ENCODE results near the gene MED23. TPM values are rescaled to one million over a fixed set of nuclear protein-coding genes. Genes with fewer than 3 reads are reported as not detected.

Gene MED23
- total RNA-seq, 2 donors from 2014 or later = 10.5 to 11.7 TPM

- Histone ChIP-seq H3K9me3 (no peaks in the 10 kb centered on the region), H3K36me3 (no peaks in the 10 kb centered on the region), H3K4me3 (no peak overlapping the region), H3K27me3 (no peaks in the 10 kb centered on the region), H3K27ac (no peak overlapping the region), H3K4me1 (no peaks in the 10 kb centered on the region)
- TF ChIP-seq, protein P1, sequence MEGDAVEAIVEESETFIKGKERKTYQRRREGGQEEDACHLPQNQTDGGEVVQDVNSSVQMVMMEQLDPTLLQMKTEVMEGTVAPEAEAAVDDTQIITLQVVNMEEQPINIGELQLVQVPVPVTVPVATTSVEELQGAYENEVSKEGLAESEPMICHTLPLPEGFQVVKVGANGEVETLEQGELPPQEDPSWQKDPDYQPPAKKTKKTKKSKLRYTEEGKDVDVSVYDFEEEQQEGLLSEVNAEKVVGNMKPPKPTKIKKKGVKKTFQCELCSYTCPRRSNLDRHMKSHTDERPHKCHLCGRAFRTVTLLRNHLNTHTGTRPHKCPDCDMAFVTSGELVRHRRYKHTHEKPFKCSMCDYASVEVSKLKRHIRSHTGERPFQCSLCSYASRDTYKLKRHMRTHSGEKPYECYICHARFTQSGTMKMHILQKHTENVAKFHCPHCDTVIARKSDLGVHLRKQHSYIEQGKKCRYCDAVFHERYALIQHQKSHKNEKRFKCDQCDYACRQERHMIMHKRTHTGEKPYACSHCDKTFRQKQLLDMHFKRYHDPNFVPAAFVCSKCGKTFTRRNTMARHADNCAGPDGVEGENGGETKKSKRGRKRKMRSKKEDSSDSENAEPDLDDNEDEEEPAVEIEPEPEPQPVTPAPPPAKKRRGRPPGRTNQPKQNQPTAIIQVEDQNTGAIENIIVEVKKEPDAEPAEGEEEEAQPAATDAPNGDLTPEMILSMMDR (IDR thresholded peaks at IDR 0.05) = no peak
- DNase-seq (ENCODE audit: low spot score) = no peak
These were observed 59.3 kb downstream of the MED23 start for GRCh38 chr6:131568726-131569125.

DNA sequence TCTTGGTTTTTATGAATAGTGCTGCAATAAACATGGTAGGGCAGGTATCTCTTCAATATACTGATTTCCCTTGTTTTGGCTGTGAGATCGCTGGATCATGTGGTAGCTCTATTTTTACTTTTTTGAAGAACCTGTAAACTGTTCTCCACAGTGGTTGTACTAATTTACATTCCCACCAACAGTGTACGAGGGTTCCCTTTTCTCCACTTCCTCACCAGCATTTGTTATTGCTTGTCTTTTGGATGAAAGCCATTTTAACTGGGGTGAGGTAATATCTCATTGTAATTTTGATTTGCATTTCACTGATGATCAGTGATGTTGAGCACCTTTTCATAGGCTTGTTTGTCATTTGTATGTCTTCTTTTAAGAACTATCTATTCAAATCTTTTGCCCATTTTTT lies 63.0 kb downstream of the MED23 start:
- DNase-seq (ENCODE audit: low spot score) = no peak
- H3K4me1 ChIP-seq = no peaks in the 10 kb centered on the region
- no peak overlapping the region for H3K4me3 ChIP-seq
- H3K27ac ChIP-seq = no peak overlapping the region
- H3K27me3 ChIP-seq = no peaks in the 10 kb centered on the region
- no peaks in the 10 kb centered on the region for H3K9me3 ChIP-seq
- TF ChIP-seq, protein P1 (IDR thresholded peaks at IDR 0.05) = no peak
- H3K36me3 ChIP-seq = no peaks in the 10 kb centered on the region

- no peaks in the 10 kb centered on the region for H3K4me1 ChIP-seq
- TF ChIP-seq, protein P1 (IDR thresholded peaks at IDR 0.05) = no peak
- no peaks in the 10 kb centered on the region for H3K36me3 ChIP-seq
- no peak overlapping the region for H3K4me3 ChIP-seq
- no peaks in the 10 kb centered on the region for H3K9me3 ChIP-seq
- no peak overlapping the region for H3K27ac ChIP-seq
- H3K27me3 ChIP-seq = no peaks in the 10 kb centered on the region
- no peak for DNase-seq (ENCODE audit: low spot score)
These were observed 65.9 kb downstream of the MED23 start for GRCh38 chr6:131561925-131562707.

GRCh38 chr6:131558922-131559321 lies 69.1 kb downstream of the MED23 start:
- Histone ChIP-seq H3K27ac (no peak overlapping the region), H3K27me3 (no peaks in the 10 kb centered on the region), H3K9me3 (no peaks in the 10 kb centered on the region), H3K4me3 (no peak overlapping the region), H3K4me1 (no peaks in the 10 kb centered on the region), H3K36me3 (no peaks in the 10 kb centered on the region)
- TF ChIP-seq, protein P1 (IDR thresholded peaks at IDR 0.05) = no peak
- no peak for DNase-seq (ENCODE audit: low spot score)

GRCh38 chr6:131555992-131556391 lies 72.0 kb downstream of the MED23 start:
- TF ChIP-seq, protein P1 (IDR thresholded peaks at IDR 0.05) = no peak
- H3K36me3 ChIP-seq = no peaks in the 10 kb centered on the region
- no peak overlapping the region for H3K27ac ChIP-seq
- H3K4me3 ChIP-seq = no peak overlapping the region
- H3K4me1 ChIP-seq = no peaks in the 10 kb centered on the region
- no peak for DNase-seq (ENCODE audit: low spot score)
- no peaks in the 10 kb centered on the region for H3K9me3 ChIP-seq
- no peaks in the 10 kb centered on the region for H3K27me3 ChIP-seq

- TF ChIP-seq, protein P1 (IDR thresholded peaks at IDR 0.05) = no peak
- Histone ChIP-seq H3K9me3 (no peaks in the 10 kb centered on the region), H3K4me1 (no peaks in the 10 kb centered on the region), H3K36me3 (no peaks in the 10 kb centered on the region), H3K27ac (no peak overlapping the region), H3K4me3 (no peak overlapping the region), H3K27me3 (no peaks in the 10 kb centered on the region)
- no peak for DNase-seq (ENCODE audit: low spot score)
These were observed 75.5 kb downstream of the MED23 start for GRCh38 chr6:131552572-131552971.

Data from right atrium auricular region (tissue), 2 donors.